PC-9 (cell line): ENCODE results near the gene EXOSC7.

Source experiments
- EZH2 ChIP-seq: fragments of 200-600 bp; sonication (generic); IDR thresholded peaks from 2 replicates; pipeline ENCODE4 v1.8.0; 2017; ENCODE audit warnings: antibody characterized with exemption, low read depth
- TF ChIP-seq, protein P1 (sequence below): fragments of 200-600 bp; sonication (generic); conservative IDR thresholded peaks from 2 replicates; pipeline ENCODE4 v1.6.1; 2017; ENCODE audit warnings: mixed run types, antibody characterized with exemption, mild to moderate bottlenecking, moderate library complexity

DNA sequence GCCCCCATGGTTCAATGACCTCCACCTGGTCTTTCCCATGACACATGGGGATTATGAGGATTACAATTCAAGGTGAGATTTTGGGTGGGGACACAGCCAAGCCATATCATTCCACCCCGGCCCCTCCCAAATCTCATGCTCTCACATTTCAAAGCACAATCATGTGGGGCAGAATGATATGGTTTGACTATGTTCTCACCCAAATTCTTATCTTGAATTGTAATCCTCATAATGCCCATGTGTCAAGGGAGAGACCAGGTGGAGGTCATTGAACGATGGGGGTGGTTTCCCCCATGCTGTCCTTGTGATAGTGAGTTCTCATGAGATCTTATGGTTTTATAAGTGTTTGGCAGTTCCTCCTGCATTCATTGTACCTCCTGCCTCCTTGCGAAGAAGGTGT is 47.6 kb downstream of the EXOSC7 start:
- TF ChIP-seq, protein P1, sequence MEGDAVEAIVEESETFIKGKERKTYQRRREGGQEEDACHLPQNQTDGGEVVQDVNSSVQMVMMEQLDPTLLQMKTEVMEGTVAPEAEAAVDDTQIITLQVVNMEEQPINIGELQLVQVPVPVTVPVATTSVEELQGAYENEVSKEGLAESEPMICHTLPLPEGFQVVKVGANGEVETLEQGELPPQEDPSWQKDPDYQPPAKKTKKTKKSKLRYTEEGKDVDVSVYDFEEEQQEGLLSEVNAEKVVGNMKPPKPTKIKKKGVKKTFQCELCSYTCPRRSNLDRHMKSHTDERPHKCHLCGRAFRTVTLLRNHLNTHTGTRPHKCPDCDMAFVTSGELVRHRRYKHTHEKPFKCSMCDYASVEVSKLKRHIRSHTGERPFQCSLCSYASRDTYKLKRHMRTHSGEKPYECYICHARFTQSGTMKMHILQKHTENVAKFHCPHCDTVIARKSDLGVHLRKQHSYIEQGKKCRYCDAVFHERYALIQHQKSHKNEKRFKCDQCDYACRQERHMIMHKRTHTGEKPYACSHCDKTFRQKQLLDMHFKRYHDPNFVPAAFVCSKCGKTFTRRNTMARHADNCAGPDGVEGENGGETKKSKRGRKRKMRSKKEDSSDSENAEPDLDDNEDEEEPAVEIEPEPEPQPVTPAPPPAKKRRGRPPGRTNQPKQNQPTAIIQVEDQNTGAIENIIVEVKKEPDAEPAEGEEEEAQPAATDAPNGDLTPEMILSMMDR, result no peak
- TF ChIP-seq EZH2, result no peak
